NCI-H526 treated with DMSO at 0.1 percent for 48 hours (cell line): ENCODE measurements around the gene MSLN.
"Not testable (repeated sequence)": the region's sequence is repeated elsewhere in the genome, so short reads cannot be mapped to it uniquely, and the experiment has no call there.

Experiments used
- DNase-seq: peaks from one replicate; lab custom pipeline; 2025; lab: John Stamatoyannopoulos, UW

Gene MSLN

DNA sequence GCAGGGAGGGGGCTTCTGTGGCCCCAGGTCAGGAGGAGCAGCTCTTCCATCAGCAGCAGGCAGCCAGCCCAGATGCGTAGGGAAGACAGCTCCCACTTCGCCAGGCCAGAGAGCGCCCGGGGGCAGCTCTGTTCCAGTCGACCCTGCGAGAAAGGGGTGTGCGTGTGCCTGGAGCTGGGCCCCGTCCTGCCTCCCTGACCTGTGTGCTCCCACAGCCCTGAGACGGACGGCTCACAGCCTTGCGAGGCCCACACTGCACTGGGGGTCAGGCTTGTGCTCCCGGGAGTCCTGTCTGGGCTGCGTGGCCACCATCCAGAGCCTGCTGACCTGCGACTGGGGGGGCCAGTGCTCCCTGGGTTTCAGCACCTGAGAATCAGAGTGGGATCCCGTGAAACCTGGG is 469 bp upstream of the MSLN start:
- DNase-seq: no peak

GRCh38 chr16:761625-762513 is 1.3 kb downstream of the MSLN start:
- DNase-seq: no peak

- DNase-seq: no peak
These were observed 2.2 kb downstream of the MSLN start for GRCh38 chr16:762595-763268.

DNA sequence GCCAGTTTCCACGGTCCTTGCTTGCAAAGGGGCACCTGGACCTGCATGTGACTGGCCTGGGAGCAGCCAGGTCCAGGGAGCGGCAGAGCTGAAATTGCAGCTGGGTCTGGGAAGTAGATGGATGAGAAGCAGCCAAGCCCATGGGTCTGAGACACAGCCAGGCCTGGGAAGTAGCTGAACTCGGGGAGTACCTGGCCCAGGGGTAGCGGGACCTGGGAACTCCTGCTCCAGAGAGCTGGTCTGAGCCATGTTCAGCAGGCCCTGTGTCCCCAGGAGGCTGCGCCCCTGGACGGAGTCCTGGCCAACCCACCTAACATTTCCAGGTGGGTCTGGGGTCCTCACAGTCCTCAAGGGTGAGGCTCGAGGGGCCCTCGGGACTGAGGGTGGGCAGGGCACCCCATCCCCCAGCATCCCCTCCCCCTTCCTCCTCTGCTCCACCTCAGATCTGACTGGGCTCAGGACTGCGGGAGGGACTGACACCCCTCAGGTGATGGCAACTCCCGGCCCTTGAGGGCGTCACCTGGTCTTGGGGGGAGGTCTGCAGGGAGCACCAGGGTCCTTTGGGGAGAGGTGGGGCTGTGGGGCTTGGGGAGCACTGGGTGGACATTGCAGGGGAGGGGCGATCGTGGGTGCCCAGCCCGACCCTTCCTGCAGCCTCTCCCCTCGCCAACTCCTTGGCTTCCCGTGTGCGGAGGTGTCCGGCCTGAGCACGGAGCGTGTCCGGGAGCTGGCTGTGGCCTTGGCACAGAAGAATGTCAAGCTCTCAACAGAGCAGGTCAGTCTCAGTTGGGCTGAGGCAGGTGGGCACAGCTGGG is 3.0 kb downstream of the MSLN start:
- no peak for DNase-seq

- no peak for DNase-seq
These were observed 3.7 kb downstream of the MSLN start for GRCh38 chr16:764184-764750.

- DNase-seq: no peak
These were observed 4.4 kb downstream of the MSLN start for GRCh38 chr16:764848-765487.

DNA sequence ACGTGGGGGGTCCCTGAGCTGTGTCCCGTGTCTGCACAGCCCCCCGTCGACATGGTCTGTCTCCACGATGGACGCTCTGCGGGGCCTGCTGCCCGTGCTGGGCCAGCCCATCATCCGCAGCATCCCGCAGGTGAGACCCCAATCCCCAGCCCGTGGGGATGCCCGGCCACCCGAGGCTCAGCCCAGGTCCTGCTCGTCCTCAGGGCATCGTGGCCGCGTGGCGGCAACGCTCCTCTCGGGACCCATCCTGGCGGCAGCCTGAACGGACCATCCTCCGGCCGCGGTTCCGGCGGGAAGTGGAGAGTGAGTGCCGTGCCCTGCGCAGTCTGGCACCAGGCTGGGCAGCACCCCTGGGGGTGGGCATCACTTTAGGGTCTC is 4.9 kb downstream of the MSLN start:
- DNase-seq: no peak

GRCh38 chr16:766008-766819 is 5.7 kb downstream of the MSLN start:
- no peak for DNase-seq

DNA sequence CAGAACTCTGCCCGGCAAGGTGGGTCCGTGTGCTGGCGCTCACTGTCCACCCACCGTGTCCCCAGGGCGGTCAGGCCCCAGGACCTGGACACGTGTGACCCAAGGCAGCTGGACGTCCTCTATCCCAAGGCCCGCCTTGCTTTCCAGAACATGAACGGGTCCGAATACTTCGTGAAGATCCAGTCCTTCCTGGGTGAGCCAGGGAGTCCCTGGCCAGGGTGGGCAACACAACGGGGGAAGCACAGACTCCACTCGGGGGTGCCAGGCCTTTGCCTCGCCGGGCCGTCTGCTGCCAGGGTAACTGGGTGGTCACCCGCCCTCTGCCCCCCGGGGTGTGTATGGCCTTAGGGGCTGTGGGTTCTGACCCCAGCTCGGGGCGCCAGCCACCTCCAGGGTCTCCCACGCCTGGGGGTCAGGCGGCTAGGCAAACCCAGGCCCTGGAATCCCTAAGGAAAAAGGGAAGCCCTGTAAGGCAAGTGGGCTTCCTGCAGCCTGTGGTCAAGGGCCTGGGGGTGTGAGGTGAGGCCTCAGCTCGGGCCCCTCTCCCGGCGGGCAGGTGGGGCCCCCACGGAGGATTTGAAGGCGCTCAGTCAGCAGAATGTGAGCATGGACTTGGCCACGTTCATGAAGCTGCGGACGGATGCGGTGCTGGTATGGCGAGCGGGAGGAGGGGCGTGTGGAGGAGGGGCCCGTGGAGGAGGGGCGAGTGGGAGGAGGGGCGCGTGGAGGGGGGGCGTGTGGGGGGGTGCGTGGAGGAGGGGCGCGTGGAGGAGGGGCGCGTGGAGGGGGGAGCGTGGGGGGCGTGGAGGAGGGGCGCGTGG is 6.5 kb downstream of the MSLN start:
- no peak for DNase-seq

GRCh38 chr16:767743-768235 is 7.3 kb downstream of the MSLN start:
- no peak for DNase-seq

GRCh38 chr16:768428-768827 is 7.9 kb downstream of the MSLN start:
- no peak for DNase-seq

DNA sequence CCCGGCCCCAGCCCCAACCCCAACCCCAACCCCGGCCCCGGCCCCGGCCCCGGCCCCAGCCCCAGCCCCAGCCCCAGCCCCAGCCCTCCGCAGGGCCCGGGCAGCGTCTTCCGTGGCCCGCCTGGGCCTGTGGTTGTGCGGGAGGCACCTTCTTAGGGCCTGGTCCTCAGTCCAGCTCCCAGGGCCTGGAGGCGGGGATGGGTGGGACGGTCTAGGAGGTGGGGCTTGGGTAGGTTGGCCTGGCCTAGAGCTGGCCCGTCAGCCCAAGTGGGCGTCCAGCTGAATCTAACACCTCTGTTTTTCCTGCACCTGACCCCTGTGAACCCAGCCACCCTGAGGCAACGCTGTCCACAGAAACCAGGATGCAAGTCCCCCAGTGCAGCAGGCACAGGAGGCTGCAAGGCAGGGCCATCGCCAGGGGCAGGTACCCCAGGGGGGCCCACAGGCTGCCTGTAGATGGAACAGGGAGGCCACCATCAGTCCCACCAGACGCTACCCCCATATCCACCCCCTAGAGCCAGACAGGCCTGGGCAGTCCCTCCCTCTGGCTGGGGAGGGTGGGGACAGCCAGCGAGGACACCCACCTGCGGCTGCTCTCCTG is 8.8 kb downstream of the MSLN start:
- no peak for DNase-seq

- DNase-seq: no peak
These were observed 9.4 kb downstream of the MSLN start for GRCh38 chr16:769934-770333.

GRCh38 chr16:770411-770810 is 9.9 kb downstream of the MSLN start:
- no peak for DNase-seq

GRCh38 chr16:772959-773358 is 12.4 kb downstream of the MSLN start:
- no peak for DNase-seq

DNA sequence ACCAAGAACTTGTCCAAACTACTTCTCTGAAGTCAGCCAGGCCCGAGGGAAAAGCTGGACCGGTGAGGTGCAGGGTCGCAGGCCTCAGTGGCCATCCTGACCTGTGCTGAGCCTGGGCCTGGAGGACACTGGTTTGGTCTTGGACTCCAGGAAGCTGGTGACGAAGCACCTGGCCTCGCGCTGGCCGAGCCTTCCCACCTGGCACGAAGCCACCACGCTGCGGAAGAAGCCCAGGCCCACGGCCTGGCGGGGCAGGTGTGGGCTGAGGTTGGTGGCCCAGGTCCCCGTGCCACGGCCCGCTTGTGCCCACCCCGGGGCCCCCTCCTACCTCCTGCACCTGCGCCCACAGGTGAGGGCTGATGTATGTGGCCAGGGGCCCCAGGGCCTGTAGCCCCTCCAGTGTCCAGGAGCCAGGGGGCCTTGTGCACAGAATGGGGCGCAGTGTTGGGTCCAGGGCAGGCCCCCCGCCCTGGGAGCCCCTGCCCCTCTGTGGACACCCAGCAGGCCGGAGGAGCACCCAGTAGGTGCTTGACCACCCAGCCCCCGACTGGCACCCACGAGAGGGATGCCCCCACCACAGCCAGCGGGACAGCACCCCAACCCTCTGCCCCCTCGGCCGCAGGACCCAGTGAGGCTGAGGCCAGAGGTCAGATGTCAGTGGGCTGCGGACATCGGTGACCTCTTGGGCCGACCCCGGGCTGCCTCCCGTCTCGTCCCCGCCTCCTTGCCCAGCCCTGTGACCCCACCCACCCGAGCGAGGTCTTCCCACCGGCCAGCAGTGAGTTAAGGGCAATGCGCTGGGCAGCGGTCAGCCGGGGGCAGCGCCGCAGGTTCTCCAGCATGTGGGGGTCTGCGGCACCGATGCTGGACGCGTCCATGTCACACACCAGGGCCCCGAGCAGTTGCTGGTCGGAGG is 13.8 kb downstream of the MSLN start:
- DNase-seq: no peak

- DNase-seq: no peak
These were observed 14.8 kb downstream of the MSLN start for GRCh38 chr16:775236-775796.

DNA sequence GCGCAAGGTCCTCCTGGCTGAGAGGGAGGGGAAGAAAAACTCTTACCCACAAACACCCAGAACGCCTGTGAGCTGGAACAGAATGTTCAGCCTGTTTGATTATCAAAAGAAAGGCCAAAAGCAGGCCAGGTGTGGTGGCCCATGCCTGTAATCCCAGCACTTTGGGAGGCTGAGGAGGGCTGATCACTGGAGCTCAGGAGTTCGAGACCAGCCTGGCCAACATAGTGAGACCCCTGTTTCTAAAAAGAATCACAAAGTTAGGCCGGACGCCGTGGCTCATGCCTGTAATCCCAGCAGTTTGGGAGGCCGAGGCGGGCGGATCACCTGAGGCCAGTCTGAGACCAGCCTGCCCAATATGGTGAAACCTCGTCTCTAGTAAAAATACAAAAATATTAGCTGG is 15.8 kb downstream of the MSLN start:
- DNase-seq: not testable (repeated sequence)
